Activated CD4-positive, CD25-positive, alpha-beta regulatory T cell treated with anti-CD3 and anti-CD28 coated beads, Interleukin-2, amount 50 U/mL, for 16 hours (primary cell): ENCODE measurements around the gene KLHL1.

ENCODE experiments used
- DNase-seq: peaks from one replicate; pipeline ENCODE4 v3.0.0-alpha.2; 2020; ENCODE audit warnings: low read depth, low spot score

The KLHL1 gene

DNA sequence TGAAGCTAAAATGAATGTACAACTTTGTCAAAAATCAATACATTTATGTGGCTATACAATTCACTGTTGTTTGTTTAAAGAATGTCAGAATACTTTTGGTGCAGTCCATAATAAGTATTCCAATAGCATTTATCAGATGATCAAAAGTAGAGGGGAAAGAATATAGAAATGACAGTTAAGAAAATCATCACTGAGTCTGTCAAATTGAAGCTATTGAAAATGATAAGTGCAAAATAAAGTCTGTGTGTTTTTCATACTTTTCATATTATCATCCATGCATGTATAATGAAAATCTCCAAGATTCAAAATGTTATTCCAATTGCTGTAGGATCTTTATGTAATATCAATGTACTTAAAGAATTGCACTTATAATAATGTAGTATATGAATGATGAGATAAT lies 93.9 kb downstream of the KLHL1 start:
- no peak for DNase-seq

DNA sequence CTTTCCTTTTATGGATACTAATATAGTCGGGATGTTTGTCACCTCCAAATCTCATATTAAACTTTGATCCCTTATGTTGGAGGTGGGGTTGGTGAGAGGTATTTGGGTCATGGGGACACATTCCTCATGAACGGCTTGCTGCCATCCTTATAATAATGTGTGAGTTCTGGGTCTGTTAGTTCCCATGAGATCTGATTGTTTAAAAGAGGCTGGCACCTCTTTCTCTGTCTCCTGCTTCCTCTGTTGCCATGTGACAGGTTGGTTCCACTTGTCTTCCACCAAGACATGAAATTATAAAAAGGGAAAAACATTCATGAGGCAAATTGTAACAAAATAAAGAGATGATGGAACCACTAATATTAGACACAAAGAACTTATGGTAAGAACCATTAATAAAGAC lies 108.4 kb downstream of the KLHL1 start:
- DNase-seq: no peak

DNA sequence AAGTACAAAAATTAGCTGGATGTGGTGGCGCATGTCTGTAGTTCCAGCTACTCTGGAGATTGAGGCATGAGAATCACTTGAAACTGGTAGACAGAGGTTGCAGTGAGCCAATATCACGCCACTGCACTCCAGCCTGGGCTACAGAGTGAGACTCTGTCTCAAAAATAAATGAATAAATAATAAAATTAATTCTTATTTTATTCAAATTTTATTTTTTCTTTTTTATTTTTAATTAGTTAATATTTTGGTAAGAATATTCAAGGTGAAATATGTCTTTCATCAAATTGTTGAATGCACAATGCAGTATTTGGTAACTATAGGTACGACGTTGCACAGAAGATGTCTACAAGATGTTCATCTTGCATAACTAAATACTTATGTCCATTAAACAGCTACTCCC lies 111.2 kb downstream of the KLHL1 start:
- no peak for DNase-seq

DNA sequence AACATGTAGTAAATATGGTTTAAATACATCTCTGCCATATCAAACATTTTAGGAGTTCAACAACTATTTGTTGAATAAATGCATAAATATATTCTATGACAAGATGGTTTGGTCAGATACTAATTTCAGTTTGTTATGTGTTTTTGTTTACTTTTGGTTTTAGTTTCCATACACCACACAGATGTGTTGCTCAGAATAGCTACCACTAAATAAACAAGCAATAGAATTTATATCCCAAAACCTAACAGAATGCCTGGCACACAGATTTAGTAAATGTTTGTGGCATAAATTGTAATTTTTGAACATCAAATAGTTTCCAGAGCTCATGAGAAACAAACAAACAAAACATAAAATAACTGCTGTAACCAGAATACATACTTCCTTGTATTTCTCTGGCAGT lies 127.5 kb downstream of the KLHL1 start:
- DNase-seq: no peak

DNA sequence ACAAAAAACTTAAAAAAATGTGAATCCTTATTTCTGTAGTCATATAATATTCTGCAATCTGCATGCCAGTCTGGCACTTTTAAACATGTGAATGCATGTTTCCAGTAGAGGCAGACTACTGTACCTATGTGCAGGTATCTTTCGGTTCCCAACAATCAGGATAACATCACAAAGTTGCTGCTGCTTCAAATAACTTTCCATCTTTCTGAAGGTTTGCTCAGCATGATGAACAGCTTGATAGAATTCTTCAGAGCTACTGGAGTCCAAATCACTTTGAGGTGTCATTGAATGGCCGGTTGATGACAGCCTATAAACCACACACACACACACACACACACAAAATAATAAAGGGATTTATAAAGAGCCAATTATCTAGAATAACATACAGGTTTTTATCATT lies 132.8 kb downstream of the KLHL1 start:
- no peak for DNase-seq

DNA sequence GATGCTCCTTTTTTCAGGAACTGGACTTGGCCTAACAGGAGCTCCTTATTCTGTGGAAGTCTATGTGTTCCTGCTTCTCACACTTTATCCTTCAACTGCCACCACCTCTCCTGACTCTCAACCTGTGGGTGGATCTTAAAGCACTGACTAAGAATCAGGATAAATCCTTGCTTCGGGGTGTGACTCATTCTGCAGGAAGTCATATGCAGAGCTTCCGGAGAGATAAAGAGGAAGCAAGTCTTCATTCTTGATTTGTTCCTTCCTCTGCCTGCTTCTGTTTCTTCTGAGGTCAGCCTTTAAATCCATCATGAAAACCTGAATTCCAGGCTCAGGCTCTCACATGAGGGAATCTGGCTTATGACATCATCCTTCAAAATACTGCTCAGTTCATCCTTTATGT lies 137.7 kb downstream of the KLHL1 start:
- no peak for DNase-seq

DNA sequence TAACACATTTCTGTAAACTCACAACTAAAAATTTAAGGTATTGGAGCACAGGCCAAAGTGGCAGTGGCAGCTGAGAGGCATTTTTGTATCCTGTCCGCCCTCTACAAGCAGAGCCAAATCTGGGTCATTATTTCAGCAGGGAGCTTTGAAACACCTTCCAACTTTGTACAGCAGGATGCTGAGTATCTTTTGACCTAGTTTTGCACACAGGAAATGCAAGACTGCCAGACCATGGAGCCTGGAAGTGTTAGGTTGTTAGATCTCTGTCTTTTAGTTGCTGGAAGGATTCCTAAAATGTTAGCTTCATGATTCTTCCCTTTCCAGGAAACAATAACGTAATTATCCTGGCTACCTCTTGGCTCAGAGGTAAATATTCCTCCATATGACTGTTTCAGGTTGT lies 149.2 kb downstream of the KLHL1 start:
- DNase-seq: no peak

DNA sequence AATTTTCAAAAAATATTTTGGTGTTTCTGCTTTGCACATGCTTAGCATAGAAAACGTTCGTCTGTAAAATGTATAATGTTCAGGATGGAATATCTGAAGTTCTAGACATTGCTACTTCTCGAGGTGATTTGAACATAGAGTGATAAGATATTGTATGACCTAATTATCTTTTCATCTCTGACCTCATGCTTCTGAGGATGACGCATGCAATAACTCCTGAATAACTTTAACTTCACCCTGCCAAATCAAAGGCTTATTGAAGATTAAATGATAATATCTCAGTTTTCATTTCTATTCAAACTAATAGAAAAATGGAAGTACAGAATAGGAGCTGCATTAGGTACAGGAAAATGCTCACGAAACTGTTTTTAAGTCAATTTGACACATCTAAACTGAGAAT lies 151.4 kb downstream of the KLHL1 start:
- DNase-seq: no peak

DNA sequence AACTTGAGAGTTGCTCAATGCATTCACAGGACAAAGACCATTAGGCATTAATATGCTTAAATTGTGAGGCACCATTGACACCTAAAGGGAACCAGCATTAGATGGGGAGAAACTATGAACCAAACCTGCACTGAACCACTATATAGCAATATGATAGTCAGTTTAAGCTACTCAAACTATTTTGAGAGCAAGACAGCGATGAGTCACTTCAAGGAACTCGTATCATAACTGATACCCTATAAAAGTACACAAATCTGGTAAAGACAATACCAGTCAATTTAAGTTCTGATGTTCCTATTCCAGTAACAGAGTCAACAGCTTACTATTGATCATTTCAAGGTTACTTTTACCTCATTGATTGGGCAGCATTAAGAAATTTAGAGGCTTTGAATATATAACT lies 151.9 kb downstream of the KLHL1 start:
- no peak for DNase-seq

DNA sequence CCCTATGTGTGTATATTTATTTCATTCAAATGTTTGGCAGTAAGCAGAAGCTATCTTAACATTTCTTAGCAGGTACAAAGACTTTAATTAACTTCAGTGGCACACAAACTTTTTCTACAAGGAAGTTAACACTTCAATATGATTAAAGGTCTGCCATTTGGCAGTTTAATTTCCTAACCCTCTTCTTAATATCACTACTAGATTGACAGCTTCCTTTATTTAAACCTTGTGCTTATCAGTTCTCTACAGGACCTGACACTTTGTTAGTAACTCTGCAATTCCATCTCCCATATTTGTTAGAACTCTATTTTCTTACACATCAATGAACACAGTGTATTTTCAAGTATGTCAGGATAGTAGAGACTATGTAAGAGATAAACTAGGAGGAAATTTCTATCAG lies 153.0 kb downstream of the KLHL1 start:
- no peak for DNase-seq

DNA sequence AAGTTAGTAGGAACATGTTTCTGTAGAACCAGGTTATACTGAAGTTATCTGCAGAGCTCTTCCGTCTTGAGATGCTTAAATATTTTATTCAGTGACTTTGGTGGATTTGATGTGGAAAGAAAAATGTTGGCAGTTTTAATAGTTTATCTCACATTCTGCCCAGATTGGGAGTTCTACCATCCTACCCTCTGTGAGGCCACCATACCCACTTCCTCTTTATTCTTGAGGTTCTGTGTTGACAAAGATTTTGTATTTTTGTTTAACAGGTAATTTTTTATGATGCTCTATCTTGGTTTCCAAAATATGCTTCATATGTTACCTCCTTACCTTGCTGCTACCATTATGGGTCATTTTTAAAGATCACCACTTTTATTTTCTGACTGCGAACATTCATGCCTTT lies 156.8 kb downstream of the KLHL1 start:
- no peak for DNase-seq

DNA sequence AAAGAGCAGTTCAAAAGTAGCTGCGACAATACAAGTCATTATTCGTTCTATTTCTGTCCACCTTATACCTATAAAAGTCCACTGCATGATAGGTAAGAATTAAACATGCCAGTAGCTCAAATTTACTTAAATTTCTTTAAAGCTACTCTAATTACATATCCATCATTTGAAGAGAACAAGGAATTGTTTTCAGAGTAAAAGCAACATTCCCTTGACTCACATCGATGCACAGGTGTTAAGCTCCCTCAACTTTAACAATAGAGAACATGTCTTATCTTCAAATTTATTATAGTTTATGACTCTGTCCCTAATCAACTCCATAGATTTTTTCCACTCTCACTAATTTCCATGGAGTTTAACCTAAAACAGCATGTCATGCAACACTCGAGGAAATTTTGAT lies 158.1 kb downstream of the KLHL1 start:
- no peak for DNase-seq

DNA sequence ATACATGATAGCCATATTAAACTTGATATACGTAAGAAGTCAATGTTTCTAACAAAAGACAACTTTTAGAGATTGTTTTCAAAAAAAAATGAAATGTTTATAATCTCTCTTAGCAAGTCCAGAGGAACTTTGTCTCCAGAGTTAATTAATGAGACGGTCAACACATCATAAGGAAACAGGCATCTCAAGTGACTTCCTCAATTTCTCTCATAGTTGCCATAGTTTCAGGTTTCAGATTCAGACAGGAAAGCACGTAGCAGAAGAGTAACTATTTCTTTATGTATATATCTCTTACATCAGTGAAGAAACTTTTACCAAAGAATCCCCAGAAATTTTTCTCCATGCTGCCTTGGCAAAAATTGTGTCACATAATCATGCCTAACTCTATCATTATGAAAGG lies 160.2 kb downstream of the KLHL1 start:
- no peak for DNase-seq

DNA sequence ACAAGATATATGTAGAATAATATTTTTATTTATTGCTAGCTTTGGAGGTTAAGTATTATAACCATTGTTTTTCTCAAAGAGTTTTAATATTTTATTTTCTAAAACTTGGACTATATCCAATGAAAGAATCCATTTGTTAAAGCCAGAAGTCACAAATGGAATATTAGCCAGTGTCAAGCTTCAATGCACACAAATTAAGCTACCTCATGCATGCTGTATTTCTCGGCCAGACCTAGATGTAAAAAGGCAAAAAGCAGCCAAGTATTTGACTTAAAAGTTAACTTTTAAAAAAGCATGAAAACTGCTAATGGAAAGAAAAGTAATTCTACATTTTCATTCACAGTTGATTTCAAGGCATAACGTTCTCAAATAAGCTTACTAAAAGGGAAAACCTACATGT lies 160.7 kb downstream of the KLHL1 start:
- no peak for DNase-seq

DNA sequence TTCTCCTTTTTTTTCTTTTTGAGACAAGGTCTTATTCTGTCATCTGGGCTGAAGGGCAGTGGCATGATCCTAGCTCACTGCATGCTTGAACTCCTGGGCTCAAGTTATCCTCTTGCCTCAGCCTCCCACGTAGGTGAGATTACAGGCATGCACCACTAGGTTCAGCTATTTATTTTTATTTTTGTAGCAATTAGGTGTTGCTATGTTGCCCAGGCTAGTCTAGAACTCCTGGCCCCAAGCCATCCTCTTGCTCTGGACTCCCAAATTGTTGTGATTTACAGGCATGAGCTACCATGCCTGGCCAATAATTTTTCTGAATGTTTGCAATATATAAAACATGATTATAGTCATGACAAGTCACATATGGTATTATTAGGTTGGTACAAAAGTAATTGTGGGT lies 161.7 kb downstream of the KLHL1 start:
- DNase-seq: no peak

DNA sequence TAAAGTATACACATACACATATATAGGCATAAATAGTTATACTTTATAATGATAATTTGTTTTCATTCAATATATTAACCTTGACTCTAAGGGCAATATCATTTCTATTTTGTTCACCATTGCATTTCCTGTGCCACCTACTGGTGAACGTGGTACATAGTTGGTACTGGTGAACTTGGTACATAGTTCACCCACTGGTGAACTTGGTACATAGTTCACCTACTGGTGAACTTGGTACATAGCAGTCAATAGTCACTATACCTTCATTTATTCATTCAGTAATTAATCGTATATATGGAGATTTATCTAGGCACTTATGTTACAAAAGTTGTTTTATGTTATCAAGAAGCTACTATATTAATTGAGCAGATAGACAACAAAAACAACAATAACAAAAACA lies 173.2 kb downstream of the KLHL1 start:
- no peak for DNase-seq

DNA sequence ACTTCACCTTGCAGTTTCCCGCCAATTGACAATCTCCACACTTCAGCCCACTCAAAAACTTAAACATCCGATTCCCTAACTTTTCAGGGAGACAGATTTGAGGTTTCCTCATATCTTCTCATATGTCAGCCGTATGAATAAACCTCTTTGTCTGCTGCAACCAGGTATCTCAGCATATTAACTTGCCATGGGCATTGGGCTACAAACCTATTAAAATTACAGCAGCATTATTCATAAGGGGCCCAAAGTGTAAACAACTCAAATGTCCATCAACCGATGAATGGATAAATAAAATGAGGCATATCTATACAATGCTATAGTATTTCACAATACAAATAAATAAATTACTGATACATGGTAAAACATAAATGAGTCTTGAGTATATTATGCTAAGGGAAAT lies 180.0 kb downstream of the KLHL1 start:
- no peak for DNase-seq

DNA sequence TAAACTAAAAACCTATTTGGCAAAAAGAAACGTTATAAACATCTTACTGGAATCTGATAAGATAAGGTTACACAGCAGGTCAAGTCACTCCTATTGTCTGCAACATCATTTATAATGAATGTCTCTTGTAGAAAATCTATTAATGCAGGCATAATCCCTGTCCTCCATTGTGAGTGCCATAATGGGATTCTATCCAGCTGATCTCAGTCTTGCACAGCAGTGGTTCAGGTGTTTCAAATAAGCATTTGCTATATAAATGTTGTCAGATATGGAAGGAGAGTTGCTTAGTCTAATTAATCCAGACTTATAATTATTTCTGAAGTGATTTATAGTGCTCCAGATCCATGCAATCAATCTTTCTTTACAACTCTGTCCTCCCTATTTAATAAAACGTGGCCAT lies 187.1 kb downstream of the KLHL1 start:
- no peak for DNase-seq

DNA sequence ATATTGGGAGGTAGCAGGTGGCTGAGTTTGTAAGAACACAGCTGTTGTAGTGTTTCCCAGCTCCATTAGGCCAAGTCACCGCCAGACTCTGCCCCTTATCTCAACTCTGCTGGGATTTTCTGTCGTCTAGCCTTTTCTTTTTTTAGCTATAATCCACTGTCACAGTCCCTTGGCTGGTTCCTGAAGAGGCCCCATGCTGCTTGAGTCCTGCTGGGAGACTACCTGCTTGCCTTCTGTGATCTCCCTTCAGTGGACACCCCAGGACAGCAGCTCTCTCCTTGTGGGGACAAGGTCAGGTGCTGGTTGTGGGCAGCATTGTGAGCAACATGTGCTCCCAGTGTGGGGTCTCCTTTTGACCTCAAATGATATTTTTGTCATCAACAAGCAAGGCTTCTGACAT lies 195.6 kb downstream of the KLHL1 start:
- DNase-seq: no peak

DNA sequence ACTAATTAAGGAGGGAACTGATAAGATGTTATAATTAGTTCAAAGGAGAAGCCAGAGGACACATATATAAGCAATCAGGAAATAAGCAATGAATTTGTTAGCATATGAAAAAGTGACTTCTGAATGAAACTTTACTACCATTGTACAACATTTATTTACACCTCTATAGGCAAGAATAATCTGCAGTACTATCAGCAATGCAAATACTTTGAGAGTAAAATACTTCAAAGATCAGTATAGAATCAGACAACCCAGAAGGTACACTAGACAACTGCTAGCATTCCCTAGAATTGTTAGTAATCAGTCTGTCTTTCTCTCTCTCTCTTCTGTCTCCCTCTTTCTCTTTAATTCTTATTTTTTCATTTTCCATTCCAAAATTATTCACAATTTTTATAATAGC lies 197.5 kb downstream of the KLHL1 start:
- DNase-seq: no peak

DNA sequence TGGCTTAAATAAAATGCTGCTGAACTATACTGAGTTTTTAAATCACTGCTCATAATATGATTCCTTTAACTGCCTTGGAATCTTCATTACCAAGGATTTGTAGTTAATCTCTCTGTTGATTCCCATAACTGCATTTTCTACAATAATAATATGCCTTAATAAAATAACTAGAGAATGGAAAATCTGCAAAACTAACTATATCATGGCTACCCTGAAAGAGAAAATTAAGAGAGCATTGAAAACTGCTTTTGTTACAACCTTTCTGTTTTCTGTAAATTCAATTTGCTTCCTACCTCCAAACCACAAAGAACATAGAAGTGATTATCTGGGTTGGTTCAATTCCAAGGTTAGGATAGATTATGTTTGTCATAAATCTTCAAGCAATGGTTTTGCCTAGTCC lies 203.5 kb downstream of the KLHL1 start:
- DNase-seq: no peak

DNA sequence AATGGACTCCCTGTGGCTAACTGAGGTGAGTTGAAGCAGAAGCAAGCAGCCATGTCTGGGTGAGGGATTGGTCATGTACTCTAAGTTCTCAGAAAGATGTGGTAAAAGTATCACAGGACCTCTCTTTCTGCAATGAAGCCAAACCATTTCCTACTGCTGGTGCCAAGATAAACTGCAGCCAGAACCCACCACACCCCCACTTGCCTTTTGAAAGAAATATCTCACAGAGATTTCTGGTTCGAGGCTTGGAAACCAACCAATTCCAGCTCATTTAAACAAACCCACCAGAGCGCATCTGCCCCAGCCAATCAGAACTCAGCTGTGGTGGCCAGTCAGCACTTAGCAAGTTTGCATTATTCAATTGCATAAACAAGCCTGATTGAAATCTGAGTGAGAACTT lies 205.2 kb downstream of the KLHL1 start:
- no peak for DNase-seq

DNA sequence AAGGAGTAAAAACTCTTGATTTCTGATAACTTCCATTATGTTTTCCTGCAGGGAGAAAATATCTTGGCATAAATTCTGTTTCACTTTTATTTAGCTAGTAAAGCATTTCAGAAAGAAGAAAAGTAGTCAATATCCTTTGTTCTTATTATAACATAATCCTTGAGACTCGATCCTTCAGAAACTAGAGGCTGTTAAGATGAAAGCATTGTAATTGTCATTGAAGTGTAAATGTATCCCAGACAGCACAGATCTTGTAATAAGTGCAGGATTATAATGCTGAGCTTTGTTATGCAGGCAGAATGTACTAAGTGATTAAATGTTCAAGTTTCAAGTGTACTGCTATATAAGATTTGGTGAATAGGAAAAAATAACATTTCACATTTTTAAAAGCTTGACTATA lies 225.8 kb downstream of the KLHL1 start:
- DNase-seq: no peak

DNA sequence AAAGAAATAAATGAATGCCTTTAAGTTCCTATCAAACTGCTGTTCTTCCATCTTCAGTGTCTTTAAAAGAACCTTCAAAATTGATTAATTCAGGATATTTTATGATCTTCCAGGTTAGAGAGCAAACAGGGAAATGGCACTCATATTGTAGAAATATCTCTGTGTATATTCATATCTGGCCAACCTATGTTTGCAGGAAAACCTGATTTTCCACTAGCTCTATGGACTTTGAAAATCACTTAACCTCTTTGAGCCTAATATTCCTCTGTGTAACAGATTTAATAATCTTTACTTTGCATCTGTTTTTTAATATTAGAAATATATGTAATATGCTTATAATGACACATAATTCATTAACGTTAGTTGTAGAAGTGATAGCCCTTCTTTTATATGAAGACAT lies 228.3 kb downstream of the KLHL1 start:
- DNase-seq: no peak
